ENCODE data around the gene MRGPRG. TPM values are rescaled to one million over a fixed set of nuclear protein-coding genes. Genes with fewer than 3 reads are reported as not detected.

The MRGPRG gene
- total RNA-seq, 1 experiment from 2014 or later, result not detected

DNA sequence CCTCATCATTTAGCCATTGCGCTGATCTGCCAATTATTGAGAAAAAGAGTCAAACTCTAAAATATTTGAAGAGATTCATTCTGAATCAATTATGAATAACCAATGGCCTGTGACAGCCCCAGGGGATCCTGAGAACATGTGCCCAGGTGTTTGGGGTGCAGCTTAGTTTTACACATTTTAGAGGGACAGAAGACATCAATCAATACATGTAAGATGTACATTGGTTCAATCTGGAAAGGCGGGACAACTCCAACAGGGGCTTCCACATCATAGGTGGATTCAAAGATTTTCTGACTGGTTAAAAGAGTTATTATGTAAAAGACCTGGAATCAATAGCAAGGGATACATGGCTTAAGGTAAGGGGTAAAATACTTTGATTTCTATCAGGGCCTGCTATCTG, 18.5 kb upstream of the MRGPRG start:
- Histone ChIP-seq H3K4me3 (replicated peaks in 1 of 2; ENCODE audit: low read depth in 1 of 2, low read length in 2 of 2) (no peak overlapping the region), H3K4me2 (ENCODE audit: low read length) (no peak overlapping the region), H2AFZ (ENCODE audit: low read depth, low read length, poor library complexity, severe bottlenecking) (no peak overlapping the region), H3K36me3 (ENCODE audit: control insufficient read depth in 1 of 2, insufficient read depth in 2 of 2, low read length in 2 of 2) (no peaks in the 10 kb centered on the region), H3K9me3 (ENCODE audit: control insufficient read depth in 1 of 2, insufficient read depth in 1 of 2, low read depth in 1 of 2, low read length in 2 of 2) (no peaks in the 10 kb centered on the region), H3K4me1 (ENCODE audit: control insufficient read depth in 1 of 2, insufficient read depth in 2 of 2, low read length in 2 of 2) (no peaks in the 10 kb centered on the region), H3K27me3 (ENCODE audit: insufficient read depth, low read length) (no peaks in the 10 kb centered on the region; the same call in 1 of the 2 replicates), H4K20me1 (ENCODE audit: insufficient read depth) (no peaks in the 10 kb centered on the region), H3K9me2 (ENCODE audit: insufficient read depth) (no peaks in the 10 kb centered on the region), H3K79me2 (ENCODE audit: insufficient read depth, low read length) (no peaks in the 10 kb centered on the region), H3K9ac (ENCODE audit: low read length) (no peak overlapping the region), H3K27ac (ENCODE audit: low read depth, low read length) (no peak overlapping the region)
- ChIA-PET CTCF (no interaction called here), RAD21 (ENCODE audit: low non-redundant PET in 1 of 2, low total read pairs in 2 of 2, uncharacterized antibody in 2 of 2, unreplicated experiment in 2 of 2) (no interaction called here), POLR2A (no interaction called here)
- no TSS peak for BruUV-seq (replicated peaks)
- ATAC-seq (no peak), DNase-seq (ENCODE audit: low read depth, low spot score) (no peak)
- TF ChIP-seq EZH2phosphoT487 (IDR thresholded peaks at IDR 0.05; ENCODE audit: borderline replicate concordance) (no peak), ZNF274 (IDR thresholded peaks at IDR 0.05; ENCODE audit: low read depth, low read length) (no peak), SP1 (IDR thresholded peaks at IDR 0.05; ENCODE audit: low read depth) (no peak), SRF (IDR thresholded peaks at IDR 0.05; ENCODE audit: low read depth) (no peak), POLR2AphosphoS5 (IDR thresholded peaks at IDR 0.05; ENCODE audit: low read depth, low read length) (no peak), CBX3 (IDR thresholded peaks at IDR 0.05; ENCODE audit: low read depth) (no peak), JUND (IDR thresholded peaks at IDR 0.05) (no peak), TCF7L2 (IDR thresholded peaks at IDR 0.05; ENCODE audit: borderline replicate concordance, extremely low read depth, insufficient read depth, insufficient read length) (no peak), POLR2A (IDR thresholded peaks at IDR 0.05; ENCODE audit: borderline replicate concordance, extremely low read depth, insufficient read depth, insufficient read length) (no peak), EZH2 (IDR thresholded peaks at IDR 0.05) (no peak), SIN3A (IDR thresholded peaks at IDR 0.05; ENCODE audit: low read depth) (no peak)
- TF ChIP-seq, protein P1, sequence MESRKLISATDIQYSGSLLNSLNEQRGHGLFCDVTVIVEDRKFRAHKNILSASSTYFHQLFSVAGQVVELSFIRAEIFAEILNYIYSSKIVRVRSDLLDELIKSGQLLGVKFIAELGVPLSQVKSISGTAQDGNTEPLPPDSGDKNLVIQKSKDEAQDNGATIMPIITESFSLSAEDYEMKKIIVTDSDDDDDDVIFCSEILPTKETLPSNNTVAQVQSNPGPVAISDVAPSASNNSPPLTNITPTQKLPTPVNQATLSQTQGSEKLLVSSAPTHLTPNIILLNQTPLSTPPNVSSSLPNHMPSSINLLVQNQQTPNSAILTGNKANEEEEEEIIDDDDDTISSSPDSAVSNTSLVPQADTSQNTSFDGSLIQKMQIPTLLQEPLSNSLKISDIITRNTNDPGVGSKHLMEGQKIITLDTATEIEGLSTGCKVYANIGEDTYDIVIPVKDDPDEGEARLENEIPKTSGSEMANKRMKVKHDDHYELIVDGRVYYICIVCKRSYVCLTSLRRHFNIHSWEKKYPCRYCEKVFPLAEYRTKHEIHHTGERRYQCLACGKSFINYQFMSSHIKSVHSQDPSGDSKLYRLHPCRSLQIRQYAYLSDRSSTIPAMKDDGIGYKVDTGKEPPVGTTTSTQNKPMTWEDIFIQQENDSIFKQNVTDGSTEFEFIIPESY (IDR thresholded peaks at IDR 0.05; ENCODE audit: extremely low read depth, insufficient replicate concordance, low read length), result no peak
- intact Hi-C loops (cut with micrococcal nuclease), result no loop called here

Measured in HCT116 (cell line).